ENCODE data around the gene LSP1. TPM values are rescaled to one million over a fixed set of nuclear protein-coding genes. Genes with fewer than 3 reads are reported as not detected.

Gene LSP1
- total RNA-seq, 2 donors from 2014 or later: 6.7 to 11.6 TPM

GRCh38 chr11:1918436-1919315, 65.8 kb downstream of the LSP1 start:
- 86% methylated on average over 22 of the region's 29 CpGs for WGBS
- Histone ChIP-seq H3K9me3 (no peaks in the 10 kb centered on the region), H3K4me1 (replicated peaks) (no peaks in the 10 kb centered on the region), H3K36me3 (no peaks in the 10 kb centered on the region), H3K27me3 (replicated peaks; ENCODE audit: insufficient read depth) (no peaks in the 10 kb centered on the region), H3K4me3 (no peak overlapping the region), H3K27ac (no peak overlapping the region)
- no peak for DNase-seq (ENCODE audit: low spot score)
- intact Hi-C loops (cut with DNase I): loop anchor here (1.0 to 5.0 kb wide), 2 partner anchors 25 to 36 kb away; no protein-coding TSS in a partner anchor
- TF ChIP-seq, protein P1, sequence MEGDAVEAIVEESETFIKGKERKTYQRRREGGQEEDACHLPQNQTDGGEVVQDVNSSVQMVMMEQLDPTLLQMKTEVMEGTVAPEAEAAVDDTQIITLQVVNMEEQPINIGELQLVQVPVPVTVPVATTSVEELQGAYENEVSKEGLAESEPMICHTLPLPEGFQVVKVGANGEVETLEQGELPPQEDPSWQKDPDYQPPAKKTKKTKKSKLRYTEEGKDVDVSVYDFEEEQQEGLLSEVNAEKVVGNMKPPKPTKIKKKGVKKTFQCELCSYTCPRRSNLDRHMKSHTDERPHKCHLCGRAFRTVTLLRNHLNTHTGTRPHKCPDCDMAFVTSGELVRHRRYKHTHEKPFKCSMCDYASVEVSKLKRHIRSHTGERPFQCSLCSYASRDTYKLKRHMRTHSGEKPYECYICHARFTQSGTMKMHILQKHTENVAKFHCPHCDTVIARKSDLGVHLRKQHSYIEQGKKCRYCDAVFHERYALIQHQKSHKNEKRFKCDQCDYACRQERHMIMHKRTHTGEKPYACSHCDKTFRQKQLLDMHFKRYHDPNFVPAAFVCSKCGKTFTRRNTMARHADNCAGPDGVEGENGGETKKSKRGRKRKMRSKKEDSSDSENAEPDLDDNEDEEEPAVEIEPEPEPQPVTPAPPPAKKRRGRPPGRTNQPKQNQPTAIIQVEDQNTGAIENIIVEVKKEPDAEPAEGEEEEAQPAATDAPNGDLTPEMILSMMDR (IDR thresholded peaks at IDR 0.05): no peak
- TF ChIP-seq POLR2AphosphoS5 (IDR thresholded peaks at IDR 0.05) (no peak), POLR2A (IDR thresholded peaks at IDR 0.05) (no peak)

GRCh38 chr11:1919391-1920127, 66.7 kb downstream of the LSP1 start, which contains the start of gene TNNT3:
TNNT3 (plus strand) TSS chr11:1919703; CDS start chr11:1922875, 3,172 bp downstream.
- DNase-seq (ENCODE audit: low spot score): no peak
- Histone ChIP-seq H3K4me3 (no peak within 1 kb of the TSS), H3K9me3 (no peaks in the 10 kb centered on the region), H3K4me1 (replicated peaks) (no peaks in the 10 kb centered on the region), H3K27ac (no peak within 1 kb of the TSS), H3K36me3 (no peaks in the 10 kb centered on the region), H3K27me3 (replicated peaks; ENCODE audit: insufficient read depth) (no peaks in the 10 kb centered on the region)
- WGBS: 85% methylated on average over 31 of the region's 31 CpGs
- TF ChIP-seq, protein P1 (IDR thresholded peaks at IDR 0.05): no peak
- no peak for TF ChIP-seq POLR2AphosphoS5 (IDR thresholded peaks at IDR 0.05)
- TF ChIP-seq POLR2A (IDR thresholded peaks at IDR 0.05): no peak
- intact Hi-C loops (cut with DNase I): loop anchor here (5.0 to 10.0 kb wide), 3 partner anchors 37 to 235 kb away; partner anchors contain the start of gene KRTAP5-6

DNA sequence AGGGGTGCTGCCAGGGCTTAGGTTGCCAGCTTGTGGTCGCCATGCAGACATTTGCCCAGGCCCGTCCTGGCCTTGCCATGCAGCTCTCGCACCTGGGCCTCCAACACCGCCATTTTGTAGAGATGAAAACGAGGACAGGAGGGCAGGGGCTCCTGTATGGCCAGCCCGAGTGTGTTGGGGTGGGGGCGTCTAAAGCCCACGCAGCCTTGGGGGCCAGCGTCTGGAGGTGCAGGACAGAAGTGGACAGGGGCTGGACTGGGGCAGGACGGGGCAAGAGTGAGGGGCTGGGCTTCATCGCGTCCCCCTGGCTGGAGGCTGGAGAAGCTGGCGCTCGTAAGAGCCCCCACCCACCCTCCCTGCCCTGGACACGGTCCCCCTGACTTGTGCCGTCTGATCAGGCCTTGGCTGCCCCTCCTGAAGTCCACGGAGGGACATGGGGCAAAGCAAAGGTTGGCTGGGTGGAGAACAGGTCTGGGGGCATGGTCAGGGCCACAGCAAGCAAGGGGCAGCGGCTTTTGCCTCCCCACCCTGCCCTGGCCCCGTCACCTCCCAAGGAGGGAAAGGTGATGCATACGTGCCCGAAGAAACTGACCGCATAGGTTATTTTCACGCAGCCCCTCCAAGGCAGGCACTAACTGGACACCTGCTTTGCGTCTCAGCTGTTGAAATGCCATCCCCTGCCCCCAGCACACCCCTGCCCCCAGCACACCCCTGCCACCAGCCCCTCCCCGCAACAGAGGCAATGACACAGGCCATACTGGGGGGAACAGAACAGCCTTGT, 67.4 kb downstream of the LSP1 start:
- Histone ChIP-seq H3K27ac (no peak overlapping the region), H3K9me3 (no peaks in the 10 kb centered on the region), H3K4me3 (no peak overlapping the region), H3K4me1 (replicated peaks) (no peaks in the 10 kb centered on the region), H3K36me3 (no peaks in the 10 kb centered on the region), H3K27me3 (replicated peaks; ENCODE audit: insufficient read depth) (no peaks in the 10 kb centered on the region)
- intact Hi-C loops (cut with DNase I): loop anchor here (10.0 kb wide), 2 partner anchors 226 to 234 kb away; partner anchors contain the start of gene KRTAP5-6
- DNase-seq (ENCODE audit: low spot score): no peak
- no peak for TF ChIP-seq POLR2AphosphoS5 (IDR thresholded peaks at IDR 0.05)
- WGBS: 90% methylated on average over 23 of the region's 25 CpGs

- Histone ChIP-seq H3K4me3 (no peak overlapping the region), H3K9me3 (no peaks in the 10 kb centered on the region), H3K27ac (no peak overlapping the region), H3K4me1 (replicated peaks) (no peaks in the 10 kb centered on the region), H3K27me3 (replicated peaks; ENCODE audit: insufficient read depth) (no peaks in the 10 kb centered on the region), H3K36me3 (no peaks in the 10 kb centered on the region)
- DNase-seq (ENCODE audit: low spot score): no peak
- TF ChIP-seq, protein P1 (IDR thresholded peaks at IDR 0.05): no peak
- TF ChIP-seq POLR2AphosphoS5 (IDR thresholded peaks at IDR 0.05): no peak
- no peak for TF ChIP-seq POLR2A (IDR thresholded peaks at IDR 0.05)
- 81% methylated on average over 21 of the region's 21 CpGs for WGBS
- intact Hi-C loops (cut with DNase I): loop anchor here (10.0 kb wide), 2 partner anchors 226 to 234 kb away; partner anchors contain the start of gene KRTAP5-6
These were observed 68.2 kb downstream of the LSP1 start for GRCh38 chr11:1920909-1921573.
